Measurements from ENCODE around the gene TAPBP. TPM values are rescaled to one million over a fixed set of nuclear protein-coding genes. Genes with fewer than 3 reads are reported as not detected.

Gene TAPBP
- polyA plus RNA-seq, 3 donors = 138 to 228 (median 141) TPM

DNA sequence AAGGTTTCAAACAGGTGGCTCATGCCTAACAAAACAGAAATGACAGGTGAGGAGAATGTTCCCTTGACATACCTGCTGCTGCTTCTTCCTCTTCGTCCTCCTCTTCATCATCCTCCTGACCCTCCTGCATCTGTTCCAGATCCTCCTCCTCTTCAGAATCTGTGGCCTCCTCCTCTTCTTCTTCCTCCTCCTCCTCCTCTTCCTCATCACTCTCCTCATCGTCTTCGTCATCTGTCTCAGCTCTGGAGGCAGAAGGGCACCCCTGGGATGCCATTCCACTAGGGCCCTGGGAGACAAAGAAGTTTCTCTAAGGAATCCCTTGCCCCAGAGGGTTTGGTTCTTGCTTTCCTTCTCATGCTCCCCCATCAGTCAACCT, 6.0 kb upstream of the TAPBP start:
- no peak overlapping the region for H3K4me3 ChIP-seq (replicated peaks in 1 of 3; ENCODE audit: low read depth in 2 of 3, low read length in 3 of 3)
- DNase-seq = no peak
- peaks cover 66 to 82% of the 10 kb centered on the region in 2 donors for H3K4me1 ChIP-seq (ENCODE audit: control insufficient read depth in 1 of 2, insufficient read depth in 2 of 2, low read length in 2 of 2)
- H3K9ac ChIP-seq (ENCODE audit: insufficient read depth, low read length, poor library complexity, severe bottlenecking) = no peak overlapping the region
- peaks cover 66% of the 10 kb centered on the region for H3K79me2 ChIP-seq (ENCODE audit: insufficient read depth, low read length)
- no peaks in the 10 kb centered on the region for H3K9me3 ChIP-seq (replicated peaks in 1 of 2; ENCODE audit: control insufficient read depth in 1 of 2, insufficient read depth in 1 of 2, low read length in 2 of 2)
- intact Hi-C loops (cut with micrococcal nuclease) = loop anchor here in 1 of 2 donors (10.0 kb wide), 1 partner anchor 95 kb away; the partner anchor contains the start of genes CUTA and PHF1
- H2AFZ ChIP-seq (ENCODE audit: insufficient read depth, low read depth, low read length, poor library complexity, severe bottlenecking) = no peak overlapping the region
- no peak for TF ChIP-seq CTCF (IDR thresholded peaks at IDR 0.05)
- peaks cover 45% of the 10 kb centered on the region for H4K20me1 ChIP-seq (ENCODE audit: insufficient read depth, low read length)
- Mint-ChIP-seq H3K27ac (peak overlapping the region in 4 of 7 donors; percentile 13 to 64 (median 46)), H3K9me3 (peaks cover 0 to 3% (median 1%) of the 10 kb centered on the region in 7 donors), H3K27me3 (ENCODE audit: low read depth in 3 of 3) (peaks cover 0 to 2% (median 0%) of the 10 kb centered on the region in 3 donors), H3K4me1 (peaks cover 78% of the 10 kb centered on the region), H3K4me3 (no peak overlapping the region), H3K36me3 (peaks cover 31 to 43% of the 10 kb centered on the region in 2 donors)
- 100% methylated on average over 2 of the region's 3 CpGs for WGBS (ENCODE audit: insufficient coverage)
- no peaks in the 10 kb centered on the region for H3K27me3 ChIP-seq (ENCODE audit: control insufficient read depth in 2 of 2, insufficient read depth in 2 of 2, low read length in 2 of 2)
- H3K4me2 ChIP-seq (replicated peaks; ENCODE audit: extremely low read depth, low read length, poor library complexity, severe bottlenecking) = no peak overlapping the region
- H3K36me3 ChIP-seq (replicated peaks in 1 of 2; ENCODE audit: control insufficient read depth in 1 of 2, insufficient read depth in 2 of 2, low read length in 2 of 2) = peaks cover 28 to 38% of the 10 kb centered on the region in 2 donors
- no peak overlapping the region for H3K27ac ChIP-seq (ENCODE audit: low read depth in 1 of 2, low read length in 2 of 2)

GRCh38 chr6:33318426-33319073, 4.7 kb upstream of the TAPBP start:
- Histone ChIP-seq H3K9me3 (replicated peaks in 1 of 2; ENCODE audit: control insufficient read depth in 1 of 2, insufficient read depth in 1 of 2, low read length in 2 of 2) (no peaks in the 10 kb centered on the region), H3K4me1 (ENCODE audit: control insufficient read depth in 1 of 2, insufficient read depth in 2 of 2, low read length in 2 of 2) (peaks cover 64 to 78% of the 10 kb centered on the region in 2 donors), H4K20me1 (ENCODE audit: insufficient read depth, low read length) (peaks cover 45% of the 10 kb centered on the region), H3K27ac (ENCODE audit: low read depth in 1 of 2, low read length in 2 of 2) (peak overlapping the region; percentile 77), H3K9ac (ENCODE audit: insufficient read depth, low read length, poor library complexity, severe bottlenecking) (peak overlapping the region; percentile 60), H3K27me3 (ENCODE audit: control insufficient read depth in 2 of 2, insufficient read depth in 2 of 2, low read length in 2 of 2) (no peaks in the 10 kb centered on the region), H3K36me3 (replicated peaks in 1 of 2; ENCODE audit: control insufficient read depth in 1 of 2, insufficient read depth in 2 of 2, low read length in 2 of 2) (peaks cover 28 to 38% of the 10 kb centered on the region in 2 donors), H2AFZ (ENCODE audit: insufficient read depth, low read depth, low read length, poor library complexity, severe bottlenecking) (peak overlapping the region; percentile 87), H3K4me3 (replicated peaks in 1 of 3; ENCODE audit: low read depth in 2 of 3, low read length in 3 of 3) (peak overlapping the region in 2 of 3 experiments; percentile 89 to 99), H3K4me2 (replicated peaks; ENCODE audit: extremely low read depth, low read length, poor library complexity, severe bottlenecking) (peak overlapping the region; percentile 82), H3K79me2 (ENCODE audit: insufficient read depth, low read length) (peaks cover 78% of the 10 kb centered on the region)
- no peak for DNase-seq
- Mint-ChIP-seq H3K4me1 (peaks cover 75% of the 10 kb centered on the region), H3K9me3 (peaks cover 0 to 4% (median 1%) of the 10 kb centered on the region in 7 donors), H3K4me3 (peak overlapping the region; percentile 98), H3K27ac (peak overlapping the region; percentile 96 to 99 (median 98)), H3K36me3 (peaks cover 31 to 43% of the 10 kb centered on the region in 2 donors), H3K27me3 (ENCODE audit: low read depth in 3 of 3) (peaks cover 0 to 2% (median 0%) of the 10 kb centered on the region in 3 donors)
- intact Hi-C loops (cut with micrococcal nuclease) = loop anchor here in 1 of 2 donors (10.0 kb wide), 1 partner anchor 96 kb away; the partner anchor contains the start of genes CUTA and PHF1
- WGBS (ENCODE audit: insufficient coverage) = 80% methylated on average over 5 of the region's 8 CpGs
- no peak for TF ChIP-seq CTCF (IDR thresholded peaks at IDR 0.05)
